PC-9 (cell line): Measurements from ENCODE around the gene SLC25A21.

Experiments used
- EZH2 ChIP-seq: fragments of 200-600 bp; sonication (generic); IDR thresholded peaks from 2 replicates; pipeline ENCODE4 v1.8.0; 2017; ENCODE audit warnings: antibody characterized with exemption, low read depth
- TF ChIP-seq, protein P1 (sequence below): fragments of 200-600 bp; sonication (generic); conservative IDR thresholded peaks from 2 replicates; pipeline ENCODE4 v1.6.1; 2017; ENCODE audit warnings: mixed run types, antibody characterized with exemption, mild to moderate bottlenecking, moderate library complexity

DNA sequence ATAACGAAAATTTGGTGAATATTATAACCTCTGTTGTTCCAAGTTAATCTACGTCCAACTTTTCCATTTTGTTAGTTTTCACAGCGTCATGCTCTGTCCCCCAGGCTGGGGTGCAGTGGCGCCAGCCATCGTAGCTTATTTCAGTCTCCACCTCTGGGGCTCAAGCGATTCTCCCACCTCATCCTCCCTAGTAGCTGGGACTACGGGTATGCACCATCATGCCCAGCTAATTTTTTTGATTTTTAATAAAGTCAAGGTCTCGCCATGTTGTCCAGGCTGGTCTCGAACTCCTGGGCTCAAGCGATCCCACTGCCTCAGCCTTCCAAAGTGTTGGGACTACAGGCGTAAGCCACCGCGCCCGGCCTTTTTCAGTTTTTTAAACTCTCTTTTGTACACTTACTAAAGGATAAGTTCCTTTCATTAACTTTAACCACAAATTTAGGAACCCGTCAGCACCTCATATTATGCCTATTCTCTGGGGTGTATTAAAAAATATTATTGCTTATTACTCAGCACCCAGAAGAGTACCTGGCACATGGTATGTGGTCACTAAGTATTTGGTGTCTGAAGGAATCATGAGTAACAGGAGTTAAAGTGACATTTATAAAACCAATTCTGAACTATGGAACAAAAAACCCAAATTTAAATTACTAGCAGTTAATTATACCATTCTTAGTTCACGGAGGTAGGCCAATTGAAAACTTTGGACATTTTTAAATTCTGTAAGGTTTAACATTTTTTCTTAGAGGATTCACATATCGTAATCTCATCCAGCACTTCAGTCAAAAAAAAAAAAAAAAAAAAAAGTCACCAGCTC lies 24.4 kb upstream of the SLC25A21 start:
- TF ChIP-seq, protein P1, sequence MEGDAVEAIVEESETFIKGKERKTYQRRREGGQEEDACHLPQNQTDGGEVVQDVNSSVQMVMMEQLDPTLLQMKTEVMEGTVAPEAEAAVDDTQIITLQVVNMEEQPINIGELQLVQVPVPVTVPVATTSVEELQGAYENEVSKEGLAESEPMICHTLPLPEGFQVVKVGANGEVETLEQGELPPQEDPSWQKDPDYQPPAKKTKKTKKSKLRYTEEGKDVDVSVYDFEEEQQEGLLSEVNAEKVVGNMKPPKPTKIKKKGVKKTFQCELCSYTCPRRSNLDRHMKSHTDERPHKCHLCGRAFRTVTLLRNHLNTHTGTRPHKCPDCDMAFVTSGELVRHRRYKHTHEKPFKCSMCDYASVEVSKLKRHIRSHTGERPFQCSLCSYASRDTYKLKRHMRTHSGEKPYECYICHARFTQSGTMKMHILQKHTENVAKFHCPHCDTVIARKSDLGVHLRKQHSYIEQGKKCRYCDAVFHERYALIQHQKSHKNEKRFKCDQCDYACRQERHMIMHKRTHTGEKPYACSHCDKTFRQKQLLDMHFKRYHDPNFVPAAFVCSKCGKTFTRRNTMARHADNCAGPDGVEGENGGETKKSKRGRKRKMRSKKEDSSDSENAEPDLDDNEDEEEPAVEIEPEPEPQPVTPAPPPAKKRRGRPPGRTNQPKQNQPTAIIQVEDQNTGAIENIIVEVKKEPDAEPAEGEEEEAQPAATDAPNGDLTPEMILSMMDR: no peak
- TF ChIP-seq EZH2: no peak
